ENCODE data around the gene MS4A6E.
"Not testable (repeated sequence)": the region's sequence is repeated elsewhere in the genome, so short reads cannot be mapped to it uniquely, and the experiment has no call there.

MS4A6E gene

GRCh38 chr11:60336767-60337391 is 9.8 kb downstream of the MS4A6E start:
- DNase-seq (ENCODE audit: low read depth): no peak

- DNase-seq (ENCODE audit: low read depth): no peak
Measured at GRCh38 chr11:60338053-60338452, 11.0 kb downstream of the MS4A6E start.

- DNase-seq (ENCODE audit: low read depth): no peak
Measured at GRCh38 chr11:60339356-60339755, 12.3 kb downstream of the MS4A6E start.

GRCh38 chr11:60343094-60343704 is 16.1 kb downstream of the MS4A6E start:
- DNase-seq (ENCODE audit: low read depth): no peak

GRCh38 chr11:60344146-60344545 is 17.1 kb downstream of the MS4A6E start:
- no peak for DNase-seq (ENCODE audit: low read depth)

GRCh38 chr11:60345489-60345888 is 18.4 kb downstream of the MS4A6E start:
- DNase-seq (ENCODE audit: low read depth): no peak

- no peak for DNase-seq (ENCODE audit: low read depth)
Measured at GRCh38 chr11:60347084-60347797, 20.2 kb downstream of the MS4A6E start.

- no peak for DNase-seq (ENCODE audit: low read depth)
Measured at GRCh38 chr11:60348116-60348515, 21.1 kb downstream of the MS4A6E start.

- DNase-seq (ENCODE audit: low read depth): no peak
Measured at GRCh38 chr11:60349990-60350389, 22.9 kb downstream of the MS4A6E start.

GRCh38 chr11:60357771-60358170 is 30.7 kb downstream of the MS4A6E start:
- DNase-seq (ENCODE audit: low read depth): no peak

GRCh38 chr11:60360621-60361020 is 33.6 kb downstream of the MS4A6E start:
- no peak for DNase-seq (ENCODE audit: low read depth)

- no peak for DNase-seq (ENCODE audit: low read depth)
Measured at GRCh38 chr11:60362241-60362640, 35.2 kb downstream of the MS4A6E start.

- DNase-seq (ENCODE audit: low read depth): peak; percentile 38
Measured at GRCh38 chr11:60363542-60364470, 36.8 kb downstream of the MS4A6E start.

- DNase-seq (ENCODE audit: low read depth): not testable (repeated sequence)
Measured at GRCh38 chr11:60366262-60366904, 39.3 kb downstream of the MS4A6E start.

GRCh38 chr11:60367009-60367408 is 40.0 kb downstream of the MS4A6E start:
- DNase-seq (ENCODE audit: low read depth): no peak

GRCh38 chr11:60367896-60368295 is 40.8 kb downstream of the MS4A6E start:
- no peak for DNase-seq (ENCODE audit: low read depth)

GRCh38 chr11:60370252-60370810 is 43.3 kb downstream of the MS4A6E start:
- DNase-seq (ENCODE audit: low read depth): no peak

- no peak for DNase-seq (ENCODE audit: low read depth)
Measured at GRCh38 chr11:60370811-60371298, 43.8 kb downstream of the MS4A6E start.

- no peak for DNase-seq (ENCODE audit: low read depth)
Measured at GRCh38 chr11:60371386-60371785, 44.3 kb downstream of the MS4A6E start.

- DNase-seq (ENCODE audit: low read depth): no peak
Measured at GRCh38 chr11:60371854-60372253, 44.8 kb downstream of the MS4A6E start.

GRCh38 chr11:60372767-60373166 is 45.7 kb downstream of the MS4A6E start:
- DNase-seq (ENCODE audit: low read depth): no peak

All from stimulated activated CD8-positive, alpha-beta memory T cell treated with anti-CD3 and anti-CD28 coated beads, Interleukin-12 subunit alpha, Interleukin-12 subunit beta, amount 100 ng/mL, for 1 hour (primary cell).